GM21723 (cell line): ENCODE measurements around the gene GNPAT.

Experiments used
- ATAC-seq: cut with Tn5 transposase; IDR thresholded peaks from one replicate; pipeline ENCODE4 v1.9.1; 2021; ENCODE audit warnings: mild to moderate bottlenecking, moderate library complexity; ENCODE audit not compliant: unreplicated experiment

GNPAT gene

GRCh38 chr1:231242516-231243198 lies 1.6 kb downstream of the GNPAT start:
- no peak for ATAC-seq

GRCh38 chr1:231248778-231249177 lies 7.8 kb downstream of the GNPAT start:
- ATAC-seq, result no peak

- no peak for ATAC-seq
Measured at GRCh38 chr1:231252336-231252735, 11.3 kb downstream of the GNPAT start.

- no peak for ATAC-seq
Measured at GRCh38 chr1:231260351-231260750, 19.3 kb downstream of the GNPAT start.

GRCh38 chr1:231264642-231265041 lies 23.6 kb downstream of the GNPAT start:
- no peak for ATAC-seq

GRCh38 chr1:231265379-231265778 lies 24.4 kb downstream of the GNPAT start:
- no peak for ATAC-seq

- ATAC-seq, result no peak
Measured at GRCh38 chr1:231266811-231267322, 25.9 kb downstream of the GNPAT start.

- no peak for ATAC-seq
Measured at GRCh38 chr1:231272173-231272572, 31.2 kb downstream of the GNPAT start.

GRCh38 chr1:231272880-231273279 lies 31.9 kb downstream of the GNPAT start:
- ATAC-seq, result no peak

GRCh38 chr1:231274119-231274825 lies 33.3 kb downstream of the GNPAT start:
- ATAC-seq, result no peak

- ATAC-seq, result no peak
Measured at GRCh38 chr1:231278100-231278790, 37.2 kb downstream of the GNPAT start.

- no peak for ATAC-seq
Measured at GRCh38 chr1:231279081-231279480, 38.1 kb downstream of the GNPAT start.

- no peak for ATAC-seq
Measured at GRCh38 chr1:231279683-231280082, 38.7 kb downstream of the GNPAT start.

GRCh38 chr1:231284441-231284840 lies 43.4 kb downstream of the GNPAT start:
- ATAC-seq, result no peak

- no peak for ATAC-seq
Measured at GRCh38 chr1:231286603-231287002, 45.6 kb downstream of the GNPAT start.

- ATAC-seq, result no peak
Measured at GRCh38 chr1:231295938-231296337, 54.9 kb downstream of the GNPAT start.

GRCh38 chr1:231301990-231302389 lies 61.0 kb downstream of the GNPAT start:
- ATAC-seq, result no peak

- ATAC-seq, result no peak
Measured at GRCh38 chr1:231310391-231310934, 69.5 kb downstream of the GNPAT start.

- ATAC-seq, result no peak
Measured at GRCh38 chr1:231311720-231312431, 70.9 kb downstream of the GNPAT start.

GRCh38 chr1:231312432-231312788 lies 71.4 kb downstream of the GNPAT start:
- ATAC-seq, result no peak

GRCh38 chr1:231313661-231314060 lies 72.6 kb downstream of the GNPAT start:
- no peak for ATAC-seq
